NCI-H187 treated with DMSO at 0.1 percent for 48 hours (cell line): ENCODE measurements around the gene MYCN.
A peak's percentile ranks its signal among the peaks of the same experiment; 100 is the strongest.

ENCODE experiments used
- DNase-seq: peaks from one replicate; lab custom pipeline; 2025; lab: John Stamatoyannopoulos, UW

MYCN gene

GRCh38 chr2:15976354-15976753 is 36.0 kb downstream of the MYCN start:
- DNase-seq: no peak

- DNase-seq: no peak
Observed at GRCh38 chr2:15979051-15979758, 38.9 kb downstream of the MYCN start.

- no peak for DNase-seq
Observed at GRCh38 chr2:15979759-15980604, 39.6 kb downstream of the MYCN start.

- no peak for DNase-seq
Observed at GRCh38 chr2:15980605-15981098, 40.3 kb downstream of the MYCN start.

GRCh38 chr2:15981646-15982045 is 41.3 kb downstream of the MYCN start:
- no peak for DNase-seq

GRCh38 chr2:15982285-15983044 is 42.1 kb downstream of the MYCN start:
- peak; percentile 38 for DNase-seq

GRCh38 chr2:15983496-15983895 is 43.1 kb downstream of the MYCN start:
- no peak for DNase-seq

- DNase-seq: no peak
Observed at GRCh38 chr2:15984368-15985255, 44.3 kb downstream of the MYCN start.

- no peak for DNase-seq
Observed at GRCh38 chr2:15985531-15985930, 45.2 kb downstream of the MYCN start.

GRCh38 chr2:15986068-15986560 is 45.8 kb downstream of the MYCN start:
- DNase-seq: no peak

GRCh38 chr2:15986644-15987043 is 46.3 kb downstream of the MYCN start:
- DNase-seq: no peak

GRCh38 chr2:15988733-15989132 is 48.4 kb downstream of the MYCN start:
- DNase-seq: no peak

- DNase-seq: no peak
Observed at GRCh38 chr2:15989559-15989958, 49.2 kb downstream of the MYCN start.

GRCh38 chr2:15990151-15991101 is 50.1 kb downstream of the MYCN start:
- no peak for DNase-seq

GRCh38 chr2:15991231-15991630 is 50.9 kb downstream of the MYCN start:
- DNase-seq: no peak

- no peak for DNase-seq
Observed at GRCh38 chr2:15992457-15993231, 52.3 kb downstream of the MYCN start.

- DNase-seq: no peak
Observed at GRCh38 chr2:15993232-15993610, 52.9 kb downstream of the MYCN start.

- DNase-seq: no peak
Observed at GRCh38 chr2:15993666-15994065, 53.3 kb downstream of the MYCN start.

GRCh38 chr2:15995603-15996002 is 55.3 kb downstream of the MYCN start:
- DNase-seq: no peak
